Ovary (tissue), 9 donors: ENCODE measurements around the gene ZNF777. TPM values are rescaled to one million over a fixed set of nuclear protein-coding genes. Genes with fewer than 3 reads are reported as not detected.

ENCODE experiments used
- DNase-seq, 5 donors: peaks; one replicate each; pipeline ENCODE4 v3.0.0-alpha.2; 2019 to 2020
- H3K27ac ChIP-seq, 2 donors: fragments of 200-600 bp; one replicate each; pipeline versions ENCODE4 v1.5.1 to v1.8.0; 2019 to 2022
- H3K27me3 ChIP-seq: fragments of 200-600 bp; one replicate; pipeline ENCODE4 v1.8.0; 2022
- H3K36me3 ChIP-seq: fragments of 200-600 bp; sonication (generic); one replicate; pipeline ENCODE4 v1.5.1; 2019
- H3K4me1 ChIP-seq: one replicate; pipeline ENCODE4 v1.8.1; 2013; ENCODE audit warnings: mild to moderate bottlenecking, moderate library complexity; ENCODE audit not compliant: insufficient read depth
- H3K4me3 ChIP-seq: fragments of 200-600 bp; sonication (generic); one replicate; pipeline ENCODE4 v1.5.1; 2017
- H3K9me3 ChIP-seq, 2 donors: fragments of 200-600 bp in 1 of 2; sonication (generic) in 1 of 2; one replicate each; pipeline versions ENCODE4 v1.5.1 to v1.8.1; 2013 to 2019; ENCODE audit warnings: mild to moderate bottlenecking in 1 of 2, moderate library complexity in 1 of 2
- EP300 ChIP-seq: sonication (generic); formaldehyde crosslinking; IDR thresholded peaks from one replicate; pipeline ENCODE4 v1.6.1; 2017; ENCODE audit warnings: antibody characterized with exemption
- POLR2A ChIP-seq: fragments of 450-650 bp; IDR thresholded peaks from one replicate; pipeline ENCODE4 v1.6.1; 2017; ENCODE audit warnings: antibody characterized with exemption, mild to moderate bottlenecking, moderate library complexity
- WGBS, 3 donors: extraction: QIAGEN DNeasy Blood & Tissue Kit in 1 of 3; methylation state at CpG; one replicate each; pipeline versions ENCODE4 v1.1.5 to v1.1.7; 2013 to 2017; 5-methylcytosine and 5-hydroxymethylcytosine counted together
- intact Hi-C, 4 donors: fragments of 100-400 bp; cut with DNase I; formaldehyde crosslinking; loops; one replicate each; pipeline versions ENCODE4 v1.11.0 to v1.15.1; 2022 to 2023
- polyA plus RNA-seq, 2 donors: library from polyadenylated mRNA; stranded (reverse); fragments of 200-250 nt in 1 of 2; fragments of 350-450 nt in 1 of 2; fragmentation: Illumina TruSeq in 1 of 2; extraction: RNeasy Lipid Tissue Mini Kit (QIAGEN cat#74804) in 1 of 2; gene quantifications; one replicate each; pipeline ENCODE4 v1.2.3, GENCODE V29; 2013 to 2014
- total RNA-seq, 7 donors: library from RNA; depleted of rRNA in 2 of 7; stranded (reverse); fragments of >200 nt in 2 of 7; fragmentation: NEBNext Ultra II Directional in 3 of 7; extraction: Animal tissue kit (Norgen Biotek cat#: 25700) in 3 of 7; gene quantifications; one replicate each; pipeline versions ENCODE4 v1.1.0 to v1.2.4, GENCODE V29; 2016 to 2023
- TF ChIP-seq, protein P1 (sequence below), 3 donors: fragments of 450-650 bp in 2 of 3; fragments of 200-600 bp in 1 of 3; IDR thresholded peaks; one replicate each; pipeline versions ENCODE4 v1.5.1 to v1.8.0; 2016 to 2022; ENCODE audit warnings: antibody characterized with exemption in 3 of 3, mild to moderate bottlenecking in 1 of 3
- donor health status: DM: no; HTN: no; CAD: no; lungs with moderate emphysema.
- donor health status: DM: no; HTN: no; CAD: no.
- donor health status: Bipolar disorder and iron deficiency.
- donor health status: DM: yes; HTN: yes; CAD: no.
- donor health status: DM: no; HTN: no; CAD: no.
- donor health status: DM: yes; HTN: yes; CAD: no.

The ZNF777 gene
- total and polyA plus RNA-seq, 9 donors: 3.8 to 20.4 (median 13.8) TPM

DNA sequence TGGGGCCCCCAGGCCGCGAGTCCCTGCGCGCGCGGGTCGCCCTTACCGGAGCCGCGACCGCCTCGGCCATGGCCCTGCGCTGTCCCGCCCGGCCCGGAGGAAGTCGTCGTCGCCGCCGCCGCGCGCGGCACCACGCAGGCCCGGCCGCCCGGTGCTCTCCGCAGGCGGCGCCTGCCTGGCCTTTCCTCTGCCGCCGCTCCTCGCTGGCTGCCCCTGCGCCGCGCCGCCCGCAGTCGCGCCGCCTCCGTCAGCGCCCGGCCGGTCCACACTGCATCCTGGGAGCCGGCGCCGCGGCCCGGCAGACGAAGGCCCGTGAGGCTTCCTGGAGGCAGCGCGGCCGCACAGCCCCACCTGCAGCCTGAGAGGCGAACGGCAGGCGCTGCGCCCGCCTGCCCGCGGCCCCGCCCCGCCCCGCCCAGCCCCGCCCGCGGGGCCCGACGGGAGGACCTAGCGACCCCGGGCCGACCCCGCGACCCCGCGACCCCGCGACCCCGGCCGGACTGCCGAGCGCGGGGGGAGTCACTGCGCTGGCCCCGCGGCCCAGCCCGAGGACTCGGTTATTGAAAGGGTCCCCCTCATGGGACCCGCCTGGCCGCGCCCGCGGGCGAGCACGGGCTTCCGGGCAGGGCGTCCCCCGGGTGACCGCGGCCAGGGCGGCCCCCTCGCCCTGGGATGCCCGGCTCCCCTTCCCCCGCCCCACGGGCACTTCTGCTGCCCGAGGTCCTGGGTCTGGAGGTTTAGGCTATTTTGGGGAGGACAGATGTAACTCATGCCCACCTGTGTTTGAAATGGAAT, 36.8 kb upstream of the ZNF777 start, which contains the start of gene ZNF746:
TSS of gene ZNF746 (minus strand) at position 343 of the 795 bp plus-strand sequence. CDS start at position 70, 273 bp downstream.
- Histone ChIP-seq H3K27ac (peak within 1 kb of the TSS; percentile 93 to 94), H3K4me1 (peaks cover 6% of the 10 kb centered on the region), H3K4me3 (peak within 1 kb of the TSS; percentile 59), H3K36me3 (no peaks in the 10 kb centered on the region), H3K27me3 (no peaks in the 10 kb centered on the region), H3K9me3 (no peaks in the 10 kb centered on the region)
- intact Hi-C loops: loop anchor here in 1 of 4 donors (5.0 kb wide), 1 partner anchor 340 kb away; the partner anchor contains the start of gene ZNF862
- peak; percentile 55 to 77 (median 65) for DNase-seq
- WGBS, 3 donors: 0 to 1% (median 0%) methylated on average over 40 to 106 of the region's 109 CpGs
- TF ChIP-seq POLR2A (peak; percentile 32), EP300 (no peak)
- TF ChIP-seq, protein P1, sequence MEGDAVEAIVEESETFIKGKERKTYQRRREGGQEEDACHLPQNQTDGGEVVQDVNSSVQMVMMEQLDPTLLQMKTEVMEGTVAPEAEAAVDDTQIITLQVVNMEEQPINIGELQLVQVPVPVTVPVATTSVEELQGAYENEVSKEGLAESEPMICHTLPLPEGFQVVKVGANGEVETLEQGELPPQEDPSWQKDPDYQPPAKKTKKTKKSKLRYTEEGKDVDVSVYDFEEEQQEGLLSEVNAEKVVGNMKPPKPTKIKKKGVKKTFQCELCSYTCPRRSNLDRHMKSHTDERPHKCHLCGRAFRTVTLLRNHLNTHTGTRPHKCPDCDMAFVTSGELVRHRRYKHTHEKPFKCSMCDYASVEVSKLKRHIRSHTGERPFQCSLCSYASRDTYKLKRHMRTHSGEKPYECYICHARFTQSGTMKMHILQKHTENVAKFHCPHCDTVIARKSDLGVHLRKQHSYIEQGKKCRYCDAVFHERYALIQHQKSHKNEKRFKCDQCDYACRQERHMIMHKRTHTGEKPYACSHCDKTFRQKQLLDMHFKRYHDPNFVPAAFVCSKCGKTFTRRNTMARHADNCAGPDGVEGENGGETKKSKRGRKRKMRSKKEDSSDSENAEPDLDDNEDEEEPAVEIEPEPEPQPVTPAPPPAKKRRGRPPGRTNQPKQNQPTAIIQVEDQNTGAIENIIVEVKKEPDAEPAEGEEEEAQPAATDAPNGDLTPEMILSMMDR (IDR thresholded peaks at IDR 0.05): peak in 2 of 3 donors; percentile 59 to 72

GRCh38 chr7:149496642-149497391, 36.0 kb upstream of the ZNF777 start:
- peak; percentile 63 to 77 (median 72) for DNase-seq
- Histone ChIP-seq H3K36me3 (no peaks in the 10 kb centered on the region), H3K27me3 (no peaks in the 10 kb centered on the region), H3K4me1 (peaks cover 6% of the 10 kb centered on the region), H3K4me3 (peak overlapping the region; percentile 59), H3K9me3 (no peaks in the 10 kb centered on the region), H3K27ac (peak overlapping the region; percentile 93 to 94)
- no peak for TF ChIP-seq POLR2A
- TF ChIP-seq EP300: no peak
- TF ChIP-seq, protein P1 (IDR thresholded peaks at IDR 0.05): no peak
- intact Hi-C loops: loop anchor here in 1 of 4 donors (5.0 kb wide), 1 partner anchor 340 kb away; the partner anchor contains the start of gene ZNF862
- WGBS, 3 donors: 1 to 3% (median 2%) methylated on average over 42 to 51 of the region's 51 CpGs

GRCh38 chr7:149495785-149496641, 35.2 kb upstream of the ZNF777 start:
- 27 to 31% (median 30%) methylated on average over 12 to 13 of the region's 13 CpGs for WGBS, 3 donors
- Histone ChIP-seq H3K27me3 (no peaks in the 10 kb centered on the region), H3K27ac (peak overlapping the region in 1 of 2 donors; percentile 94), H3K4me3 (peak overlapping the region; percentile 59), H3K4me1 (peaks cover 6% of the 10 kb centered on the region), H3K9me3 (no peaks in the 10 kb centered on the region), H3K36me3 (no peaks in the 10 kb centered on the region)
- DNase-seq: peak; percentile 80 to 87 (median 84)
- TF ChIP-seq EP300: no peak
- TF ChIP-seq, protein P1 (IDR thresholded peaks at IDR 0.05): no peak
- TF ChIP-seq POLR2A: no peak
- intact Hi-C loops: loop anchor here in 1 of 4 donors (5.0 kb wide), 1 partner anchor 341 kb away; the partner anchor contains the start of gene ZNF862
